IgD-negative memory B cell (primary cell): ENCODE data around the gene EBF3. TPM values are rescaled to one million over a fixed set of nuclear protein-coding genes. Genes with fewer than 3 reads are reported as not detected.

Experiments used
- H3K27ac Mint-ChIP-seq, 3 donors: one replicate each; pipeline ENCODE4 v1.8.0; 2020 to 2022; ENCODE audit warnings: mild to moderate bottlenecking in 3 of 3, mixed read lengths in 3 of 3, moderate library complexity in 1 of 3
- H3K27me3 Mint-ChIP-seq: one replicate; pipeline ENCODE4 v1.8.0; 2021; ENCODE audit warnings: mixed read lengths
- H3K36me3 Mint-ChIP-seq: one replicate; pipeline ENCODE4 v1.8.0; 2020; ENCODE audit warnings: mild to moderate bottlenecking, mixed read lengths
- H3K4me1 Mint-ChIP-seq, 3 donors: one replicate each; pipeline ENCODE4 v1.8.0; 2020 to 2022; ENCODE audit warnings: mixed read lengths in 3 of 3, mild to moderate bottlenecking in 1 of 3
- H3K4me3 Mint-ChIP-seq, 4 donors: one replicate each; pipeline ENCODE4 v1.8.0; 2020 to 2022; ENCODE audit warnings: mild to moderate bottlenecking in 4 of 4, mixed read lengths in 4 of 4, moderate library complexity in 3 of 4
- H3K9me3 Mint-ChIP-seq, 3 donors: one replicate each; pipeline ENCODE4 v1.8.0; 2020 to 2021; ENCODE audit warnings: mixed read lengths in 3 of 3, mild to moderate bottlenecking in 1 of 3
- polyA plus RNA-seq: library from polyadenylated mRNA; unstranded; fragments of 300-500 nt; fragmentation: Illumina TruSeq; gene quantifications from one replicate; pipeline ENCODE4 v1.2.3, GENCODE V29; 2021

EBF3 gene
- polyA plus RNA-seq, 1 donor from 2014 or later, result not detected

GRCh38 chr10:129792864-129793263 lies 171.2 kb downstream of the EBF3 start:
- Mint-ChIP-seq H3K4me3 (no peak overlapping the region), H3K27ac (no peak overlapping the region), H3K4me1 (no peaks in the 10 kb centered on the region), H3K9me3 (peaks cover 7 to 24% (median 8%) of the 10 kb centered on the region in 3 donors), H3K27me3 (no peaks in the 10 kb centered on the region), H3K36me3 (peaks cover 2% of the 10 kb centered on the region)

GRCh38 chr10:129792141-129792540 lies 171.9 kb downstream of the EBF3 start:
- H3K9me3 Mint-ChIP-seq, result peaks cover 12 to 29% (median 12%) of the 10 kb centered on the region in 3 donors
- H3K36me3 Mint-ChIP-seq, result peaks cover 4% of the 10 kb centered on the region

GRCh38 chr10:129790715-129791446 lies 173.2 kb downstream of the EBF3 start:
- H3K4me3 Mint-ChIP-seq, result no peak overlapping the region
- H3K27ac Mint-ChIP-seq, result no peak overlapping the region
- no peaks in the 10 kb centered on the region for H3K4me1 Mint-ChIP-seq
- peaks cover 7% of the 10 kb centered on the region for H3K36me3 Mint-ChIP-seq
- no peaks in the 10 kb centered on the region for H3K27me3 Mint-ChIP-seq
- peaks cover 11 to 32% (median 14%) of the 10 kb centered on the region in 3 donors for H3K9me3 Mint-ChIP-seq

More at GRCh38 chr10:129792141-129792540, 171.9 kb downstream of the EBF3 start:
- Mint-ChIP-seq H3K4me1 (no peaks in the 10 kb centered on the region), H3K27ac (no peak overlapping the region), H3K27me3 (no peaks in the 10 kb centered on the region), H3K4me3 (no peak overlapping the region)

- H3K36me3 Mint-ChIP-seq, result peaks cover 7% of the 10 kb centered on the region
- no peak overlapping the region for H3K4me3 Mint-ChIP-seq
- H3K9me3 Mint-ChIP-seq, result peaks cover 16 to 26% (median 17%) of the 10 kb centered on the region in 3 donors
- peaks cover 0 to 2% (median 0%) of the 10 kb centered on the region in 3 donors for H3K4me1 Mint-ChIP-seq
- no peaks in the 10 kb centered on the region for H3K27me3 Mint-ChIP-seq
- H3K27ac Mint-ChIP-seq, result no peak overlapping the region
Observed at GRCh38 chr10:129788215-129788614, 175.9 kb downstream of the EBF3 start.

GRCh38 chr10:129787557-129787956 lies 176.5 kb downstream of the EBF3 start:
- H3K27ac Mint-ChIP-seq, result no peak overlapping the region
- H3K4me3 Mint-ChIP-seq, result no peak overlapping the region
- H3K9me3 Mint-ChIP-seq, result peaks cover 14 to 28% (median 17%) of the 10 kb centered on the region in 3 donors
- H3K36me3 Mint-ChIP-seq, result peaks cover 11% of the 10 kb centered on the region
- H3K27me3 Mint-ChIP-seq, result no peaks in the 10 kb centered on the region
- H3K4me1 Mint-ChIP-seq, result peaks cover 0 to 2% (median 0%) of the 10 kb centered on the region in 3 donors

GRCh38 chr10:129786216-129786615 lies 177.9 kb downstream of the EBF3 start:
- Mint-ChIP-seq H3K4me3 (no peak overlapping the region), H3K4me1 (peaks cover 0 to 2% (median 0%) of the 10 kb centered on the region in 3 donors), H3K36me3 (peaks cover 10% of the 10 kb centered on the region), H3K9me3 (peaks cover 14 to 22% (median 19%) of the 10 kb centered on the region in 3 donors), H3K27me3 (no peaks in the 10 kb centered on the region), H3K27ac (no peak overlapping the region)

- peaks cover 9% of the 10 kb centered on the region for H3K36me3 Mint-ChIP-seq
- H3K27ac Mint-ChIP-seq, result no peak overlapping the region
- no peaks in the 10 kb centered on the region for H3K27me3 Mint-ChIP-seq
- peaks cover 0 to 2% (median 0%) of the 10 kb centered on the region in 3 donors for H3K4me1 Mint-ChIP-seq
- H3K4me3 Mint-ChIP-seq, result no peak overlapping the region
- H3K9me3 Mint-ChIP-seq, result peaks cover 14 to 19% (median 19%) of the 10 kb centered on the region in 3 donors
Observed at GRCh38 chr10:129785536-129785981, 178.5 kb downstream of the EBF3 start.

Other genes with a start within 250 kb of the EBF3 start
- 21.1 TPM for gene C10orf143, start 146.6 kb upstream of the EBF3 start, polyA plus RNA-seq
- gene GLRX3, start 172.1 kb upstream of the EBF3 start, polyA plus RNA-seq, result 78.7 TPM